A673 (cell line): ENCODE data around the gene RGS1.

Experiments used
- EZH2 ChIP-seq: fragments of 200-600 bp; sonication (generic); IDR thresholded peaks from 2 replicates; pipeline ENCODE4 v1.6.1; 2017; ENCODE audit warnings: borderline replicate concordance, low read depth, mild to moderate bottlenecking, mixed read lengths, antibody characterized with exemption, low read length; ENCODE audit not compliant: poor library complexity, severe bottlenecking
- TF ChIP-seq, protein P1 (sequence below): fragments of 300-800, 200-600 bp; sonication (generic); conservative IDR thresholded peaks from 2 replicates; pipeline ENCODE4 v1.5.1; 2017; ENCODE audit warnings: low read depth, mild to moderate bottlenecking, antibody characterized with exemption, low read length, moderate library complexity, mixed read lengths

DNA sequence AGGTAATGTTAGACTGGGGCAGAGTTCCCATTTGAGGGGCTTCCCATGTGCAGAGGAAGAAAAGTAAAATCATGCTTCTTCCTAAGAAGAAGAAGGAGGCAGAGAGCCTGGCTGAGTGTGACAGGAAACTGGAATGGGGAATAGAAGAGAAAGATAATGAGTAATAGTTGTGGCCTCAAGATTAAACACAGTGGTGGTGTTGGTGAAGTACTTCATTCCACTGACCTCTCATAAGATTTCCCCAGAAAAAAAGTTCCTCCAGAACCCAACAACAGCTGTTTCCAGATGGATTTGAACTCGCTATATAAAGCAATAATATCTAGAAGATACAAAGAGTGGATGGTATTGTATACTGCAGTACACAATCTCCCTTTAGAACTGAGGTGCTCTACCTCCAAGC is 13.0 kb downstream of the RGS1 start:
- TF ChIP-seq, protein P1, sequence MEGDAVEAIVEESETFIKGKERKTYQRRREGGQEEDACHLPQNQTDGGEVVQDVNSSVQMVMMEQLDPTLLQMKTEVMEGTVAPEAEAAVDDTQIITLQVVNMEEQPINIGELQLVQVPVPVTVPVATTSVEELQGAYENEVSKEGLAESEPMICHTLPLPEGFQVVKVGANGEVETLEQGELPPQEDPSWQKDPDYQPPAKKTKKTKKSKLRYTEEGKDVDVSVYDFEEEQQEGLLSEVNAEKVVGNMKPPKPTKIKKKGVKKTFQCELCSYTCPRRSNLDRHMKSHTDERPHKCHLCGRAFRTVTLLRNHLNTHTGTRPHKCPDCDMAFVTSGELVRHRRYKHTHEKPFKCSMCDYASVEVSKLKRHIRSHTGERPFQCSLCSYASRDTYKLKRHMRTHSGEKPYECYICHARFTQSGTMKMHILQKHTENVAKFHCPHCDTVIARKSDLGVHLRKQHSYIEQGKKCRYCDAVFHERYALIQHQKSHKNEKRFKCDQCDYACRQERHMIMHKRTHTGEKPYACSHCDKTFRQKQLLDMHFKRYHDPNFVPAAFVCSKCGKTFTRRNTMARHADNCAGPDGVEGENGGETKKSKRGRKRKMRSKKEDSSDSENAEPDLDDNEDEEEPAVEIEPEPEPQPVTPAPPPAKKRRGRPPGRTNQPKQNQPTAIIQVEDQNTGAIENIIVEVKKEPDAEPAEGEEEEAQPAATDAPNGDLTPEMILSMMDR, result no peak
- no peak for TF ChIP-seq EZH2
